ENCODE results near the gene CALN1.

DNA sequence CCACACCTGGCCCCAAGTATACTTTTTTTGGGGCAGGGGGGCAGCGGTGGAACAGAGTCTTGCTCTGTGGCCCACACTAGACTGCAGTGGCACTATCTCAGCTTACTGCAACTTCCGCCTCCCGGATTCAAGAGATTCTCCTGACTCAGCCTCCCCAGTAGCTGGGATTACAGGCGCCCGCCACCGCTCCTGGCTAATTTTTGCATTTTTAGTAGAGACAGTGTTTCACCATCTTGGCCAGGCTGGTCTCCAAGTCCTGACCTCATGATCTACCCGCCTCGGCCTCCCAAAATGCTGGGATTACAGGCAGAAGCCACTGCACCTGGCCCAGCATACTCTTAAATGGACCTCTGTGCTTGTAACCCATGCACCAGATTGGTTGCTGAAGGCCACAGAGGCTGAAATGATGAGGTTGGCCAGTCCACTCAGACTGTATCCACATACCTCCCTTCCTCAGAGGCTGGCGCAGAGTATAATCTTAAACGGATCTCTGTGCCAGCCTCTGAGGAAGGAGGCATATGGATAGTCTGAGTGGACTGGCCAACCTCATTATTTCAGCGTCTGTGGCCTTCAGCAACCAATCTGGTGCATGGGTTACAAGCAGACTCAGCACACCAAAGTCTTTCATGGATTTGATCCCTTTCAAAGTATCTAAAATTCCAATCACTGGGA is 3.0 kb downstream of the CALN1 start:
- TF ChIP-seq POLR3G (IDR thresholded peaks at IDR 0.05; ENCODE audit: extremely low read depth, insufficient read length, insufficient replicate concordance) (no peak), BRCA1 (IDR thresholded peaks at IDR 0.05) (no peak), BRCA1 (CRISPR knock-in tag; IDR thresholded peaks at IDR 0.05) (no peak), SMC3 (conservative IDR thresholded peaks at IDR 0.05; ENCODE audit: insufficient read depth, low read depth, low read length) (no peak), CTCF (IDR thresholded peaks at IDR 0.05 in 2 of 3, conservative IDR thresholded peaks at IDR 0.05 in 1 of 3; ENCODE audit: insufficient read depth in 2 of 3, low read depth in 1 of 3, low read length in 3 of 3) (no peak), SRF (CRISPR knock-in tag; IDR thresholded peaks at IDR 0.05) (no peak), EP300 (IDR thresholded peaks at IDR 0.05; ENCODE audit: low read length) (no peak), TBL1XR1 (IDR thresholded peaks at IDR 0.05; ENCODE audit: low read length in 2 of 2) (no peak), CC2D1A (IDR thresholded peaks at IDR 0.05) (no peak), ZC3H11A (IDR thresholded peaks at IDR 0.05; ENCODE audit: low read depth, low read length) (no peak), SMAD1 (IDR thresholded peaks at IDR 0.05; ENCODE audit: low read depth, low read length, partially characterized antibody) (no peak)
- TF ChIP-seq, protein P1, sequence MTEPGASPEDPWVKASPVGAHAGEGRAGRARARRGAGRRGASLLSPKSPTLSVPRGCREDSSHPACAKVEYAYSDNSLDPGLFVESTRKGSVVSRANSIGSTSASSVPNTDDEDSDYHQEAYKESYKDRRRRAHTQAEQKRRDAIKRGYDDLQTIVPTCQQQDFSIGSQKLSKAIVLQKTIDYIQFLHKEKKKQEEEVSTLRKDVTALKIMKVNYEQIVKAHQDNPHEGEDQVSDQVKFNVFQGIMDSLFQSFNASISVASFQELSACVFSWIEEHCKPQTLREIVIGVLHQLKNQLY (CRISPR knock-in tag; conservative IDR thresholded peaks at IDR 0.05) = no peak
- TF ChIP-seq, protein P2, sequence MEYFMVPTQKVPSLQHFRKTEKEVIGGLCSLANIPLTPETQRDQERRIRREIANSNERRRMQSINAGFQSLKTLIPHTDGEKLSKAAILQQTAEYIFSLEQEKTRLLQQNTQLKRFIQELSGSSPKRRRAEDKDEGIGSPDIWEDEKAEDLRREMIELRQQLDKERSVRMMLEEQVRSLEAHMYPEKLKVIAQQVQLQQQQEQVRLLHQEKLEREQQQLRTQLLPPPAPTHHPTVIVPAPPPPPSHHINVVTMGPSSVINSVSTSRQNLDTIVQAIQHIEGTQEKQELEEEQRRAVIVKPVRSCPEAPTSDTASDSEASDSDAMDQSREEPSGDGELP (CRISPR knock-in tag; IDR thresholded peaks at IDR 0.05; ENCODE audit: borderline replicate concordance) = no peak
